ENCODE data around the gene GRM7. TPM values are rescaled to one million over a fixed set of nuclear protein-coding genes. Genes with fewer than 3 reads are reported as not detected.

GRM7 gene
- total RNA-seq, 4 donors from 2014 or later = 0.39 TPM; not detected in 3

GRCh38 chr3:7669641-7670040, 808.7 kb downstream of the GRM7 start:
- no peak for DNase-seq (ENCODE audit: extremely low spot score)
- WGBS = 82% methylated on average over 3 of the region's 3 CpGs
- TF ChIP-seq POLR2A (IDR thresholded peaks at IDR 0.05; ENCODE audit: low read depth) (no peak), EP300 (IDR thresholded peaks at IDR 0.05) (no peak), POLR2AphosphoS5 (IDR thresholded peaks at IDR 0.05) (no peak)
- TF ChIP-seq, protein P1, sequence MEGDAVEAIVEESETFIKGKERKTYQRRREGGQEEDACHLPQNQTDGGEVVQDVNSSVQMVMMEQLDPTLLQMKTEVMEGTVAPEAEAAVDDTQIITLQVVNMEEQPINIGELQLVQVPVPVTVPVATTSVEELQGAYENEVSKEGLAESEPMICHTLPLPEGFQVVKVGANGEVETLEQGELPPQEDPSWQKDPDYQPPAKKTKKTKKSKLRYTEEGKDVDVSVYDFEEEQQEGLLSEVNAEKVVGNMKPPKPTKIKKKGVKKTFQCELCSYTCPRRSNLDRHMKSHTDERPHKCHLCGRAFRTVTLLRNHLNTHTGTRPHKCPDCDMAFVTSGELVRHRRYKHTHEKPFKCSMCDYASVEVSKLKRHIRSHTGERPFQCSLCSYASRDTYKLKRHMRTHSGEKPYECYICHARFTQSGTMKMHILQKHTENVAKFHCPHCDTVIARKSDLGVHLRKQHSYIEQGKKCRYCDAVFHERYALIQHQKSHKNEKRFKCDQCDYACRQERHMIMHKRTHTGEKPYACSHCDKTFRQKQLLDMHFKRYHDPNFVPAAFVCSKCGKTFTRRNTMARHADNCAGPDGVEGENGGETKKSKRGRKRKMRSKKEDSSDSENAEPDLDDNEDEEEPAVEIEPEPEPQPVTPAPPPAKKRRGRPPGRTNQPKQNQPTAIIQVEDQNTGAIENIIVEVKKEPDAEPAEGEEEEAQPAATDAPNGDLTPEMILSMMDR (IDR thresholded peaks at IDR 0.05) = no peak

GRCh38 chr3:7678521-7678920, 817.6 kb downstream of the GRM7 start:
- H3K36me3 ChIP-seq = no peaks in the 10 kb centered on the region
- DNase-seq (ENCODE audit: extremely low spot score) = no peak
- no peaks in the 10 kb centered on the region for H3K27me3 ChIP-seq
- WGBS = 91% methylated on average over 3 of the region's 3 CpGs
- no peaks in the 10 kb centered on the region for H3K9me3 ChIP-seq
- no peak overlapping the region for H3K27ac ChIP-seq (replicated peaks in 1 of 4)
- peaks cover 0 to 8% (median 2%) of the 10 kb centered on the region in 4 donors for H3K4me1 ChIP-seq
- H3K4me3 ChIP-seq = no peak overlapping the region
- no peak for TF ChIP-seq EP300 (IDR thresholded peaks at IDR 0.05)
- TF ChIP-seq POLR2A (IDR thresholded peaks at IDR 0.05; ENCODE audit: low read depth) = no peak
- TF ChIP-seq, protein P1 (IDR thresholded peaks at IDR 0.05) = no peak
- no peak for TF ChIP-seq POLR2AphosphoS5 (IDR thresholded peaks at IDR 0.05)
- intact Hi-C loops (cut with DNase I) = no loop called here

More at GRCh38 chr3:7669641-7670040, 808.7 kb downstream of the GRM7 start:
- H3K27me3 ChIP-seq = no peaks in the 10 kb centered on the region
- H3K36me3 ChIP-seq = no peaks in the 10 kb centered on the region
- H3K4me3 ChIP-seq = no peak overlapping the region
- H3K4me1 ChIP-seq = no peaks in the 10 kb centered on the region
- H3K9me3 ChIP-seq = no peaks in the 10 kb centered on the region
- no peak overlapping the region for H3K27ac ChIP-seq (replicated peaks in 1 of 4)
- intact Hi-C loops (cut with DNase I) = no loop called here

DNA sequence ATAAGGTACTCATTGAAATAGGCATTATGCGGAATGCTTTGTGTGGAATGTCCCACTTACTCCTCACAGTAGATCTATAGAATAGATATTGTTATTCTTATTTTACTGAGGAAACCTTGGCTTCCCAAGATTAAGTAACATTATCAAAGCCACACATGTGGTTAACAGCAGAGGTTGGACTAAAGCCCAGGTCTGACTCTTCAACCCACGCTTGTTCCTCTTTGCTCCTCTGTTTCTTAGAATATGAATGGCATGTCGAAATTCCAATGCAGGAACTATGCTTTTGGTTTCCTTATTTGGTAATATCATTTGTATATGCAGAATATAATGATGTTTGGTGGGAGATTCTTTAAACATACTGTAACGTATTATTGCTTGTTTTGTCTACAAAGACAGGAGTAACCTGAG, 821.9 kb downstream of the GRM7 start:
- H3K9me3 ChIP-seq = no peaks in the 10 kb centered on the region
- 38% methylated on average over 4 of the region's 4 CpGs for WGBS
- intact Hi-C loops (cut with DNase I) = no loop called here
- no peak overlapping the region for H3K4me3 ChIP-seq
- H3K27me3 ChIP-seq = no peaks in the 10 kb centered on the region
- H3K36me3 ChIP-seq = no peaks in the 10 kb centered on the region
- no peak overlapping the region for H3K27ac ChIP-seq (replicated peaks in 1 of 4)
- H3K4me1 ChIP-seq = peaks cover 0 to 8% (median 2%) of the 10 kb centered on the region in 4 donors
- TF ChIP-seq POLR2A (IDR thresholded peaks at IDR 0.05; ENCODE audit: low read depth) (no peak), EP300 (IDR thresholded peaks at IDR 0.05) (no peak), POLR2AphosphoS5 (IDR thresholded peaks at IDR 0.05) (no peak)
- TF ChIP-seq, protein P1 (IDR thresholded peaks at IDR 0.05) = no peak
- DNase-seq (ENCODE audit: extremely low spot score) = no peak

- peaks cover 0 to 8% (median 2%) of the 10 kb centered on the region in 4 donors for H3K4me1 ChIP-seq
- TF ChIP-seq EP300 (IDR thresholded peaks at IDR 0.05) (no peak), POLR2AphosphoS5 (IDR thresholded peaks at IDR 0.05) (no peak), POLR2A (IDR thresholded peaks at IDR 0.05; ENCODE audit: low read depth) (no peak)
- TF ChIP-seq, protein P1 (IDR thresholded peaks at IDR 0.05) = no peak
- no peak overlapping the region for H3K27ac ChIP-seq (replicated peaks in 1 of 4)
- intact Hi-C loops (cut with DNase I) = no loop called here
- 95% methylated on average over 1 of the region's 1 CpG for WGBS
- no peak overlapping the region for H3K4me3 ChIP-seq
- no peaks in the 10 kb centered on the region for H3K9me3 ChIP-seq
- H3K36me3 ChIP-seq = no peaks in the 10 kb centered on the region
- no peaks in the 10 kb centered on the region for H3K27me3 ChIP-seq
- DNase-seq (ENCODE audit: extremely low spot score) = no peak
These were observed 822.5 kb downstream of the GRM7 start for GRCh38 chr3:7683426-7683825.

- no peak overlapping the region for H3K27ac ChIP-seq (replicated peaks in 1 of 4)
- no peaks in the 10 kb centered on the region for H3K9me3 ChIP-seq
- WGBS = 51% methylated on average over 1 of the region's 1 CpG
- peaks cover 0 to 8% (median 2%) of the 10 kb centered on the region in 4 donors for H3K4me1 ChIP-seq
- intact Hi-C loops (cut with DNase I) = no loop called here
- no peak for DNase-seq (ENCODE audit: extremely low spot score)
- H3K4me3 ChIP-seq = no peak overlapping the region
- no peaks in the 10 kb centered on the region for H3K27me3 ChIP-seq
- no peaks in the 10 kb centered on the region for H3K36me3 ChIP-seq
- no peak for TF ChIP-seq EP300 (IDR thresholded peaks at IDR 0.05)
- TF ChIP-seq, protein P1 (IDR thresholded peaks at IDR 0.05) = no peak
These were observed 823.3 kb downstream of the GRM7 start for GRCh38 chr3:7684182-7684715.

Measured in esophagus muscularis mucosa (tissue), 4 donors.